Activated naive CD4-positive, alpha-beta T cell treated with anti-CD3 and anti-CD28 coated beads for 36 hours (primary cell): ENCODE data around the gene RAB8A. TPM values are rescaled to one million over a fixed set of nuclear protein-coding genes. Genes with fewer than 3 reads are reported as not detected.

Source experiments
- CTCF ChIA-PET: fragments of 350-600 bp; sonication (Branson Sonifier 250); formaldehyde crosslinking; loops from one replicate; lab custom pipeline; 2021; ENCODE audit warnings: antibody characterized with exemption; lab: Charles Lee
- DNase-seq: peaks from one replicate; pipeline ENCODE4 v3.0.0-alpha.2; 2020
- H3K27ac Mint-ChIP-seq: one replicate; pipeline ENCODE4 v1.8.0; 2021; ENCODE audit warnings: mild to moderate bottlenecking, mixed read lengths
- H3K27me3 Mint-ChIP-seq: one replicate; pipeline ENCODE4 v1.8.0; 2021; ENCODE audit warnings: low read depth, mixed read lengths
- H3K36me3 Mint-ChIP-seq: one replicate; pipeline ENCODE4 v1.8.0; 2021; ENCODE audit warnings: low read depth, mixed read lengths
- H3K4me1 Mint-ChIP-seq: one replicate; pipeline ENCODE4 v1.8.0; 2021; ENCODE audit warnings: low read depth, mixed read lengths
- H3K4me3 Mint-ChIP-seq: one replicate; pipeline ENCODE4 v1.8.0; 2021; ENCODE audit warnings: mild to moderate bottlenecking, moderate library complexity, mixed read lengths
- H3K9me3 Mint-ChIP-seq: one replicate; pipeline ENCODE4 v1.8.0; 2021; ENCODE audit warnings: mixed read lengths
- intact Hi-C: fragments of 100-400 bp; cut with micrococcal nuclease; formaldehyde crosslinking; loops from one replicate; pipeline ENCODE4 v1.15.1; 2023
- total RNA-seq, 2 experiments: library from RNA; stranded (reverse); gene quantifications; one replicate each; pipeline ENCODE4 v1.2.3, GENCODE V29; 2021

The RAB8A gene
- total RNA-seq, result 10 to 100 TPM; 90.5 to 95.2 TPM

DNA sequence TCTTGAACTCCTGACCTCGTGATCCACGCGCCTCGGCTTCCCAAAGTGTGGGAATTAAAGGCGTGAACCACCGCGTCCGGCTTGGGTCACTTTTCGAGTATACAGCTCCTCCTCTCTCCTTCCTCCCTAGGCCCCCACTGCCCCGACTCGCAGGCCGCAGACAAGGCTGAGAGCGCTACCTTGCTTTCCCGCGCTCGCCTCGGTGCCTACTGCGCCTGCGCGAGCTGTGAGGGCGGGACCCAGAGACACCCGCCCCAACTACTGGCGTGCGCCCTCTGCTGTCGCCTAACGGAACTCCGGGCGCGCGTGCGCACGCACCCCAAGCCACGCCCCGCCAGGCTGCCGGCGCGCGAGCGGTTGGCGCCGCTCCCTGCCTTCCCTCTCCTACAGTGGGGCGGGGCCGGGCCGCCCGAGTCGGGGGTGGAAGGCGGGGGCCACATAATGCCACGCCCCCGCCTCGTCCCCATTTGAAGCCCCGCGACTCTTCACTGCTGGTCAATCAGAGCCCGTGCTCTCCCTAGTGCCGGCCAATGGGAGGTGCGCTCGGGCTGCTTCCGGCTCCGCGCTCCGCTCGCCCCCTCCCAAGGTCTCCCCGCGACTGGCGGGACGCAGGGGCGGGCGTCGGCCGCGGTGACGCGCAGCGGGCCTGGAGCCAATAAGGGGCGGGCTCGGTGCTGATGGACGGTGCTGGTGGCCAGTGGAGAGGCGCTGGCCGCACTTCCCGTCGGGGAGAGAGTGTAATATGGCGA, at the start of gene RAB8A:
RAB8A (plus strand) TSS at position 730 of the 749 bp plus-strand sequence; CDS start at position 743, 13 bp downstream.
- DNase-seq, result peak; percentile 99
- Mint-ChIP-seq H3K27me3 (no peaks in the 10 kb centered on the region), H3K4me1 (peaks cover 36% of the 10 kb centered on the region), H3K9me3 (no peaks in the 10 kb centered on the region), H3K4me3 (peak within 1 kb of the TSS; percentile 98), H3K27ac (peak within 1 kb of the TSS; percentile 96), H3K36me3 (peaks cover 12% of the 10 kb centered on the region)
- CTCF ChIA-PET, result interaction anchor here (0.6 to 2.3 kb wide), 21 partner anchors 15 to 219 kb away, joined by 3 to 8 read pairs (median 4); partner anchors contain the start of genes FAM32A and TPM4
- intact Hi-C loops, result loop anchor here (1.0 to 2.0 kb wide), 10 partner anchors 32 to 473 kb away; partner anchors contain the start of genes AP1M1, C19orf44, CALR3 and FAM32A

DNA sequence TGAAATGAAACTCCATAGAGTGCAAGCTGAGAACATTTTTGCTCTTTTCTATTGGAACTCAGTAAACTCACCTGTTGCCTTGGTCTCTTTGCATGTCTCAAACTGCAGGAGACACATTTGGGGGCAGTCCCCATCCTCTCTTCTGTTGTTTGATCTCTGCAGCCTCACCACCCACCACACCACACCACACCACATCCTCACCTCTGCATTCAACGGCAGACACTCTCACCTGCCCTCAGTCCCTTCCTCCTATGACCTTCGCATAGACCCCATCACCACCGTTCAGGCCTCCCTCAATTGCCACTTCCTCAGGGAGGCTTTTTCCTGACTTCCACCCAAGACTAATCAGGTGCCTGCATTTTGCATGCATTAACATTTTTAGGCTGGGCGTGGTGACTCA, 49.7 kb upstream of the RAB8A start:
- intact Hi-C loops, result no loop called here
- Mint-ChIP-seq H3K9me3 (peaks cover 2% of the 10 kb centered on the region), H3K36me3 (no peaks in the 10 kb centered on the region), H3K4me1 (peaks cover 20% of the 10 kb centered on the region), H3K27ac (no peak overlapping the region), H3K4me3 (no peak overlapping the region), H3K27me3 (no peaks in the 10 kb centered on the region)
- CTCF ChIA-PET, result interaction anchor here (0.7 to 4.5 kb wide), 14 partner anchors 8 to 123 kb away, joined by 3 to 32 read pairs (median 5); partner anchors contain the start of genes FAM32A and TPM4
- DNase-seq, result peak; percentile 45

DNA sequence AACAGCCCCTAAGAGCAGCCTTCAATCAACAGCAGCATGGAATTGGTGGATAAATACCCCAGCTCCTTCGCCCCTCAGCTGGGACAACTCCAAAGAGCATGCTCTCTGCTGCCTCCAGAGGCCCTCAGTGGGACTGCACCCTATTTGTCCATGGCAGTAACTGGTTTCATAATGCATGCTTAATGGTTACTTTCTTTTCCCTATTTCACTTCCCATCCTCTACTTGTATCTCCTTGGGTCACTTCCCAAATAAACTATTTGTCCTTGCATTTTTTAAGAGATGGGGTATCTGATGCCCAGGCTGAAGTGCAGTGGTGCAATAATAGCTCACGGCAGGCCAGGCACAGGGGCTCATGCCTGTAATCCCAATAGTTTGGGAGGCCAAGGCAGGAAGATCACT, 48.9 kb upstream of the RAB8A start:
- Mint-ChIP-seq H3K9me3 (peaks cover 2% of the 10 kb centered on the region), H3K4me3 (no peak overlapping the region), H3K4me1 (peaks cover 20% of the 10 kb centered on the region), H3K27ac (no peak overlapping the region), H3K27me3 (no peaks in the 10 kb centered on the region), H3K36me3 (no peaks in the 10 kb centered on the region)
- peak; percentile 84 for DNase-seq
- CTCF ChIA-PET, result interaction anchor here (0.7 to 4.5 kb wide), 23 partner anchors 8 to 1407 kb away, joined by 3 to 32 read pairs (median 4); partner anchors contain the start of genes FAM32A and TPM4
- intact Hi-C loops, result no loop called here

- no peak for DNase-seq
- intact Hi-C loops, result no loop called here
- Mint-ChIP-seq H3K36me3 (no peaks in the 10 kb centered on the region), H3K9me3 (peaks cover 2% of the 10 kb centered on the region), H3K4me3 (no peak overlapping the region), H3K27ac (no peak overlapping the region), H3K4me1 (peaks cover 20% of the 10 kb centered on the region), H3K27me3 (no peaks in the 10 kb centered on the region)
- CTCF ChIA-PET, result interaction anchor here (0.6 to 4.5 kb wide), 10 partner anchors 10 to 251 kb away, joined by 3 to 32 read pairs (median 6); partner anchors contain the start of genes FAM32A and TPM4
These were observed 47.3 kb upstream of the RAB8A start for GRCh38 chr19:16064209-16064889.

GRCh38 chr19:16066611-16067104, 45.0 kb upstream of the RAB8A start:
- CTCF ChIA-PET, result interaction anchor here (0.9 to 4.5 kb wide), 8 partner anchors 8 to 77 kb away, joined by 3 to 32 read pairs (median 8); partner anchors contain the start of genes HSH2D and TPM4
- peaks cover 24% of the 10 kb centered on the region for H3K4me1 Mint-ChIP-seq
- H3K27me3 Mint-ChIP-seq, result no peaks in the 10 kb centered on the region
- intact Hi-C loops, result loop anchor here (1.0 kb wide), 3 partner anchors 45 to 230 kb away; partner anchors contain the start of genes FAM32A and RAB8A
- H3K36me3 Mint-ChIP-seq, result no peaks in the 10 kb centered on the region
- H3K9me3 Mint-ChIP-seq, result no peaks in the 10 kb centered on the region
- H3K4me3 Mint-ChIP-seq, result no peak overlapping the region
- peak overlapping the region; percentile 3 for H3K27ac Mint-ChIP-seq
- peak; percentile 85 for DNase-seq

GRCh38 chr19:16067205-16067938, 44.3 kb upstream of the RAB8A start:
- intact Hi-C loops, result no loop called here
- CTCF ChIA-PET, result interaction anchor here (1.0 to 2.5 kb wide), 5 partner anchors 17 to 43 kb away, joined by 3 to 9 read pairs (median 8); no protein-coding TSS in a partner anchor
- H3K4me3 Mint-ChIP-seq, result no peak overlapping the region
- H3K36me3 Mint-ChIP-seq, result no peaks in the 10 kb centered on the region
- H3K27ac Mint-ChIP-seq, result no peak overlapping the region
- H3K4me1 Mint-ChIP-seq, result peaks cover 21% of the 10 kb centered on the region
- DNase-seq, result no peak
- H3K9me3 Mint-ChIP-seq, result no peaks in the 10 kb centered on the region
- H3K27me3 Mint-ChIP-seq, result no peaks in the 10 kb centered on the region

DNA sequence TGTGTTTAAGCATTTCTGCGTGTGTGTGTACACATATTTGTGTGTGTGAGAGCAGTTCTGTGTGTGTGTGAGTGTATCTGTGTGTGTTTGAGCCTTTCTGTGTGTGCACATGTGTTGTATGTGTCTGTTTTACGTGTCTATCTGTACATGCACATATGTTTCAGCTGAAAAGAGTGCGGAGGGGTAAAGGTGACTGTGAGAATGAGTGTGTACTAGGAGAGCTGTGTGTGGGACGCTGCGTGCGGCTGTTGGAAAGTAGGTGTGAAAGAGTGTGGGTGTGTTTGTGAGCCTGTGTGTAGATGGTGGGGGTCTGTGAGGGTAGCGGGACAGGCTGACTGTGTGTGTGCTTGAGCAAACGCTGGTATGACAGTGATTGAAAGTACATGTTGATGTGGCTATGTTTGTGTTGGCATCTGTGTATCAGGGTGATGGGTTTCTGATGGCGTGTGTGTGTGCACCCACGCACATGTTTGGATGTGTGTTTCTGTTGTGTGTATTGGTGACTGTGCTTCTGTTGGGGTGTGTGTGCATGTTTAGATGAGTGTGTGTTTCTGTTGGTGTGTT, 42.9 kb upstream of the RAB8A start:
- CTCF ChIA-PET, result no interaction called here
- H3K9me3 Mint-ChIP-seq, result no peaks in the 10 kb centered on the region
- H3K4me3 Mint-ChIP-seq, result no peak overlapping the region
- no peaks in the 10 kb centered on the region for H3K36me3 Mint-ChIP-seq
- H3K27me3 Mint-ChIP-seq, result no peaks in the 10 kb centered on the region
- intact Hi-C loops, result no loop called here
- DNase-seq, result no peak
- no peak overlapping the region for H3K27ac Mint-ChIP-seq
- H3K4me1 Mint-ChIP-seq, result peaks cover 21% of the 10 kb centered on the region

- intact Hi-C loops, result loop anchor here (1.0 to 10.0 kb wide), 5 partner anchors 9 to 1695 kb away; partner anchors contain the start of genes FAM32A and RAB8A
- no peaks in the 10 kb centered on the region for H3K9me3 Mint-ChIP-seq
- H3K36me3 Mint-ChIP-seq, result no peaks in the 10 kb centered on the region
- CTCF ChIA-PET, result interaction anchor here (1.0 to 2.0 kb wide), 6 partner anchors 8 to 115 kb away, joined by 3 to 11 read pairs (median 3); partner anchors contain the start of genes FAM32A and HSH2D
- H3K27me3 Mint-ChIP-seq, result no peaks in the 10 kb centered on the region
- H3K4me3 Mint-ChIP-seq, result no peak overlapping the region
- H3K4me1 Mint-ChIP-seq, result peaks cover 32% of the 10 kb centered on the region
- H3K27ac Mint-ChIP-seq, result no peak overlapping the region
- peak; percentile 20 for DNase-seq
These were observed 41.8 kb upstream of the RAB8A start for GRCh38 chr19:16069813-16070365.

DNA sequence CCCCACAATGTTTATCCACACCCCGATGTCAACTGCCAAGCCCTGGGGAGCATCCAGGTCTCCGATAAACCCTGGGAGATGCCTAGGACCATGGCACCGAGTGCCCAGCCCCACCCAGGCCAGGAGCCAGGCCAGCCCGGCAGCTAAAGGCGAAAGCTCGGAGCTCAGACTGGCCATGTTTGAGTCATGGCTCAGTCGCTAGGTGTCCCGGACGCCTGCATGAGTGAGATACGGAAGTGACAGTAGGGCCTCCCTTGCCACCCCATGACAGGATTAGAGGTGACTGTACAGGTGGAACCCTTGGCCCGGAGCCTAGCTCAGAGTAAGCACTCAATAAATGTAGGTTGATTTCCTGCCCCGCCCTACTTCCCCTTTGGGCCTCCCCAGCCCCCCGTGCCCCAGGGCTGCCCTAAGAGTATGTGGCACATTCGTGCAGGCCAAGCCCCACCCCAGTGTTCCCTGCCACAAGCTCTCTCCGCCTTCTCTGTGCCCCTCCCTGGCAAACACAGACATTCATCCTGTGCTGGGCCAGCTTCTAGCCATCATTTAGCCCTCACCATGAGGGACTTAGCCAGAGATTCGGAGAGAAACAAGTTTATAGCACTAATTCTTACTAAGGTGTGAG, 41.2 kb upstream of the RAB8A start:
- Mint-ChIP-seq H3K27me3 (no peaks in the 10 kb centered on the region), H3K4me3 (no peak overlapping the region), H3K27ac (no peak overlapping the region), H3K36me3 (no peaks in the 10 kb centered on the region), H3K4me1 (peaks cover 38% of the 10 kb centered on the region), H3K9me3 (no peaks in the 10 kb centered on the region)
- intact Hi-C loops, result loop anchor here (1.0 to 10.0 kb wide), 5 partner anchors 9 to 1696 kb away; partner anchors contain the start of genes FAM32A and RAB8A
- CTCF ChIA-PET, result interaction anchor here (0.6 to 2.0 kb wide), 8 partner anchors 8 to 115 kb away, joined by 3 to 11 read pairs (median 3); partner anchors contain the start of genes FAM32A and HSH2D
- DNase-seq, result peak; percentile 96

GRCh38 chr19:16071072-16071691, 40.5 kb upstream of the RAB8A start:
- no peaks in the 10 kb centered on the region for H3K9me3 Mint-ChIP-seq
- CTCF ChIA-PET, result interaction anchor here (0.6 to 2.0 kb wide), 7 partner anchors 9 to 114 kb away, joined by 3 to 11 read pairs (median 3); partner anchors contain the start of genes FAM32A and HSH2D
- H3K4me1 Mint-ChIP-seq, result peaks cover 40% of the 10 kb centered on the region
- no peaks in the 10 kb centered on the region for H3K27me3 Mint-ChIP-seq
- no peak overlapping the region for H3K27ac Mint-ChIP-seq
- H3K36me3 Mint-ChIP-seq, result no peaks in the 10 kb centered on the region
- DNase-seq, result no peak
- no peak overlapping the region for H3K4me3 Mint-ChIP-seq
- intact Hi-C loops, result loop anchor here (2.0 to 10.0 kb wide), 2 partner anchors 16 to 1696 kb away; no protein-coding TSS in a partner anchor
